NCI-H1436 (cell line): Measurements from ENCODE around the gene ADAMTS2.

Experiments
- DNase-seq: peaks from one replicate; lab custom pipeline; 2025; lab: John Stamatoyannopoulos, UW

The ADAMTS2 gene

DNA sequence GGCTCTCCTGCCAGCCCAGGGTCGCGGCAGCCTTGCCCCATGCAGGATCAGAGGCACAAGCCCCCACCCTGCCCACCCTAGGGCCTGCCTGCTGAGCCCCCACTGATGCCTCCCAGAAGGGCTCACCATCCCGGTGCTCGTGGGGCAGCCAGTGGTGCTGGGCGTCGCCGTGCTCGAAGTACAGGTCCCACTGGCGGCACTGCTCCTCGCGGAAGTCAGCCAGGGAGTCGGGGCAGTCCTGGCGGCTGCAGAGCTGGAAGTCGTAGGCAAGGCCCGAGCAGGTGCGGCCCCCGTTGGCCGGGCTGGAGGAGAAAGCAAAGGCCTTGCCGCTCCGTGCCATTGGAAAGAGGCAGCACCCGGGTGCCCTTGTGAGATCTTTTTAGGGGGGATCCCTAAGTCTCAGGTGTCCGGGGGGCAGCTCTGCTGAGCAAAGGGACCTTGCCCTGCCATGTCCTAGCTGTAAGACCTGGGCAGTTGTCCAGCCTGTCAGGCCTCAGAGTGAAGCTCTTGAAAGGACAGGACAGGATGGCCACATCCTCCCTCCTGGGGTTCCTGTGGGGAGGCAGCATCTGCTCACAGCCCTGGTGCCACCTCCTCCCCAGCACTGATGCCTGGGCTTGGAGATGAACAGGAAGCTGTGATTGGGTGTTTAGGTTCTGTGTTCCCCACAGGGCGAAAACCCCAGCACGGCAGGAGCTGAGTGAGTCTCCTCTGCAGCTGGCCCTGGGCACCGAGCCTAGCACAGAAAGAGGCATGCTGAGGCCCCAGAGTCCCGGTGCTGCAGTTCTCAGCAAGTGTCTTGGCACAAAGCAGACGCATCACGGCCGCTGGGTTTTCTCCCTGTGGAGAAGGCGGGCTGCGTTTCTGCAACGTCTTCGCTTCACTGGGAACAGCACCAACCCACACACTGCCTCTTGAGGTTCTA, 207.4 kb downstream of the ADAMTS2 start:
- no peak for DNase-seq

DNA sequence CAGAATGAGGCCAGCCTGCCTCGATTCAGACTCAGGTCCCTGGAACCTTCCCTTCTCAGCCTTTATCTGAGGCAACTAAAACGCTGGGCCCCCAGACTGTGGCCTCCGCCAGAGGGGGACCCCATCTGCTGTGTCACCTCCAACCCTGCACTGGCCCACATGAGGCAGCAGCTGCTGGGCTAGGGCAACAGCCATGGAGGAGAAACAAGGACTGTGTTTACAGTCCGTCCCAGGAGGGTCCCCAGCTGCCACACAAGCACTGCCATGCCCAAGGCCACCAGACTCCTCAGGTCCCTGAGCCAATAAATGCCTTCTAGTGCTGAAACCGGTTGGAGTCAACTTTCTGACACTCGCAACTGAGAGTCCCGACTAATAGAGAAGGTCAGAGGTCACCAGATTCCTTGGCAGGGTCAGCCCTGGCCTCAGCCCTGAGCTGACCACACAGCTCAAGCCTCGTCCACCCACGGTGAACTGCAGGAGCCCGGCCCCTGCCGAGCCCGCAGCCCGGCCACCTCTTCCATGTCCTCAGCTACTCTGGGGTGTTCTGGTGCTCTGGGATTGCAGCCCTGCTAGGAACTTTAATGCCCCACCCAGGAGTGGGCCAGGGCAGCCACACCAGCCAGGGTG, 208.1 kb downstream of the ADAMTS2 start:
- no peak for DNase-seq

DNA sequence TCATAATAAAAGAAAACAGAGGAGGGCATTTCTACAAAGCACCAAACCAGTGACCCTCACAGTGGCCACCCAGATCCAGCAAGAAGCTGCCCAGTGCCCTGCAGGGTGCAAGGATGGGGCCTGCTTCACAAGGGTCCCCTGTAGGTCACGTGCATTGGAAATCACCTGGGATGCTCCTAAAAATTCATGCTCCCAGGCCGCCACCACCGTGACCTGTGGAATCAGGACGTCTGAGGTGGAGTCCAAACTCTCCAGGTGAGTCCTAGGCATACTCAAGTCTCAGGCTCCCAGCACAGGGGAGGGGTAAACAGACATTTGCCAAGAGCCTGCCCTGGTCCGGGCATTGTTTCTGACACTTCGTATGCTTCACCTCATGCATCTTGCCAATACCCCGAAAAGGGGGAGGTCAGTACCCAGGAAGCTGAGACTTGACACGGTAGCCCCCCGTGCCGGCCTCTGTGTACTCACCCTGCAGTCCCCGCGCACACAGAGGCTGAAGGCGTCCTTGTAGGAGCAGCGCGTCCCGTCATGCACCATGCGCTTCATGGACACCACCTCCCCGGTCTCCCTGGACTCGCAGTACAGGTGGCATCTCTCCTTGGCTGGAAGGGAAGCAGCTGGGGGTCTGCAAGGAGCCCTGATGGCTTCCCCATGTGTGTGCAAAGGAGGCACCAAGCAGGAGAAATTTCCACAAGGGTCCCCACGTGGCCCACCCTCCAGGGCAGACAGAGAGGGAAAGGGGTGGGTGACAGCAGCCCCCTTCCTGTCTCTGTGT, 209.6 kb downstream of the ADAMTS2 start:
- DNase-seq, result no peak

DNA sequence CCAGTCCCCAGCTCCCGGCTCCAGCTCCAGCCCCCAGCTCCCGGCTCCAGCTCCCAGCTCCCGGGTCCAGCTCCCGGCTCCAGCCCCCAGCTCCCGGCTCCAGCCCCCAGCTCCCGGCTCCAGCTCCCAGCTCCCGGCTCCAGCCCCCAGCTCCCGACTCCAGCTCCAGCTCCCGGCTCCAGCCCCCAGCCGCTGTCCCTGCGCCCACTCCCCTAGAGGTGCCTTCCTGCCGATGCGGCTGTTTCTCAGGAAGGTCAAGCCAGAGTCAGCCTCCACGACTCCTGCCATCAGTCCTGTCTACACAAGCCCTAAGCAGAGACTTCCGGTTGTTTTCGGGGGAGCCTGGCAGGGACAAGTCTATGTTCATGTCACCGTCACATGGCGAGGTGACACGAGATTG, 210.3 kb downstream of the ADAMTS2 start:
- DNase-seq, result no peak

DNA sequence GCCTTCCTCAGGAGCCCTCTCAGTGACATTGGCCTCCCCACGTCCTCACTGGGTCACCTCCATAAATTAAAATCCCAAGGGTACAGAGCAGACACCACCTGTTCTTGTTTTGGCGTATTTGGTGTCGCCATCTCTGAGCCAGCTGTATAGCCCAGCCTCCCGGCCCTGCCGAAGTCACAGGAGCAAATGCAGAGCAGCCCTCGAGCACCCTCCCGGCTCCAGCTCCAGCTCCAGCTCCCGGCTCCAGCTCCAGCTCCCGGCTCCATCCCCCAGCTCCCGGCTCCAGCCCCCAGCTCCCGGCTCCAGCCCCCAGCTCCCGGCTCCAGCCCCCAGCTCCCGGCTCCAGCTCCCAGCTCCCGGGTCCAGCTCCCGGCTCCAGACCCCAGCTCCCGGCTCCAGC, 210.8 kb downstream of the ADAMTS2 start:
- no peak for DNase-seq

DNA sequence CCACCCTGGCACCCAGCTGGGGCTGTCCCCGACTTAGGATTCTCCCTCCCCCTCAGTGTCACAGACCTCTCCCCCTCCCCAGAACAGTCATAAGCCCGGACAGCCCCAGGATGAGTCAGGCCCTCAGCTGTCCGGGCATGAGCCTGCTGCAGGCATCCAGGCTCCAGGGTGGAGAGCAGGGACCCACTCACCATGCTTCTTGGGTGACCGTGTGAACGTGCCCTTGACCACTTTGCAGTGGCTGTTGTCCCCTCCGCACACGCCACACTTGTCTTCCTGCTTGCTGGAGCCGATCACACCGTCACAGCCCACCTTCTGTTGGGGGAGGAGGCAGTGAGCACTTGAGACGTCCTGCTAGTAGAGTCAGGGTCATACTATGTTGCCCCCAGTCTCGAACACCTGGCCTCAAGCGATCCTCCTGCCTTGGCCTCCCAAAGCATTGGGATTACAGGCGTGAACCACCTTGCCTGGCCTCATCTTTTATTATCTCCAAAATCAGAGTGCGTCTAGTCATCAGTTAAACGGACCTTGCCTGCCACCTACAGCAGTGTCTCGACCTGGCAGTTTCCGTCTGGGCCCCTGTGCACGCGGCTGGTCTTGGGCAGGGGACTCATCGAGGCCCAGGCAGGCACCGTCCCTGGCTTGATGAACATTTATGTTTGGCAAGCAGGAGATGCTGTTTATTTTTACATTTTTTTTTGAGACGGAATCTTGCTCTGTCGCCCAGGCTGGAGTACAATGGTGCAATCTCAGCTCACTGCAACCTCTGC, 212.5 kb downstream of the ADAMTS2 start:
- no peak for DNase-seq

DNA sequence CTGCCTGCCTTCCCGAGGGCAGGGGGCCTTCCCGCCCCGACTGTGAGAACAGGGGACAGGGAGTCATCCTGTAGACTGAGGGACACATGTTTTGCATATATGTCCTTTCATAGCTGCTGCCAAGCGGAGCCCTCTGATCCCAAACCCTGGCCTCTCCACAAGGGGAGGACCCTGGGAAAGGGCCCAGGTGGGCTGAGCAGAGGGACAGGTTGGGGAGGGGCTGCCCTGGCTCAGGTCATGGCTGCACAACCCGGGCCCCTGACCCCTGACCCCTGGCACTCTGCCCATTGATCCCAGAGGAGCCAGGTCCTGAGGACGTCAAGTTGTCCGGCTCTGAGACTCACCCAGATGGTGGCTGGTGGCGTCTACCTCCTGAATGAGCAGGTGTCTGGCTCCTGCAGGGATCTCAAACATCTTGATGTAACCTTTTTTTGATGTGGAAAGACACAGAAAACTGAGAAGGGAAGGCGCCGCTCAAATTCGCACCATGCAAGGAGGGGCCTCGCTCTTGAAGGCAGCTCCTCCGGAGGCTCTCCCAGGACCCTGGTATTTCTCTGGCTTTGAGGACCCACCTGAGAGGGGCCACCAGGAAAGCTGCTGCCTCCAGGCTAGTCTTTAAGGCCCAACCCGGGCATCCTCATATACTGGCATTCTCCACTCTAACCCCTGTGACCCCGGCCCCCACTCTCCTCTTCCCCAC, 213.2 kb downstream of the ADAMTS2 start:
- no peak for DNase-seq

DNA sequence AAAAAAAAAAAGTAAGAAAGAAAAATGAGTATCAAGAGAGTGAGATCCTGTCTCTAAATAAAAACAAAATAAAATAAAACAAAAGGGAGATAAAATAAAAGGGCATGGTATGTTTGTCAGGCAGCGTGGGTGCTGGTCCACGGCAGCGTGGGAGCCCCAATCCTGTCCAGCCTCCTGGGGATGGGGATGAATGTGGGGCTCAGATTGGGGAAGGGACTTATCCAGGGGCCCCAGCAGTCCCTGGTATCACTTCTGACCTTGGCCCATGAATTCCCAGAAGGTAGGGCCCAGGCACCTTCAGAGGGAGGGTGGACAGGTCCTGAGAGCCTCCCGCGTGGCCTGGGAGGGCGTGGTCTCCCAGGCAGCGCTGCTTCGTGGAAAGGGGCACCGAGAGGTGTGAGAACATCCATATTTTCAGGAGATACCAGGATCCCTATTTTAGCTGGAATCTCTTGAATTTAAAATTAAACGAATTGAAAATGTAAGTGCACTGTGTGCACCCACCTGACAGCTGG, 213.9 kb downstream of the ADAMTS2 start:
- no peak for DNase-seq

DNA sequence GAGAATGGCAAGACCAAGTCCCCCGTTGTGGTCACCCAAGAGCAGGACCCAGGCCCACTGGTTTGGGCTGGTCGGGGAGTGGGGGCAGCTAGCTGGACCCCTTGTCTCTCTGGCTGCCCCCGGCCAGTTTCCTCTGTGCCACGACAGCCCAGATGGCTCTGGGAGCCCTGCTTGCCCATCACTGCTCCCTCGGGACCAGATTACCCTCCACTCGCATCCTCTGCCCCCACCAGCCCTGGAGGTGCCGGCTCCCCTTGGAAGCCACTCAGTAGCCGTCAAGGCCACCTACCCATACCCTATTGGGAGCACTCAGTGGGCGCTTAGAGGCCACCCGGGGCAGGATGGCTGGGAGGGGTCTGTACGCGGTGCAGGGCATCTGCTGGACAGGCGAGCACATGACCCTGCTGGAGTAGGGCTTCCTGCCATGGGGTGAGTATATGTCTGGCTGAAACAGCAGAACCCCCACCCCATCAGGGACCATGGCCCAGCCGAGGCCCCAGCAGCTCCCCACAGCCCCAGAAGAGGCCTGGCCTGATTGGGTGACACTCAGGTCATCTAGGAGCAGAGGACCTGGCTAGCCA, 215.1 kb downstream of the ADAMTS2 start:
- no peak for DNase-seq

DNA sequence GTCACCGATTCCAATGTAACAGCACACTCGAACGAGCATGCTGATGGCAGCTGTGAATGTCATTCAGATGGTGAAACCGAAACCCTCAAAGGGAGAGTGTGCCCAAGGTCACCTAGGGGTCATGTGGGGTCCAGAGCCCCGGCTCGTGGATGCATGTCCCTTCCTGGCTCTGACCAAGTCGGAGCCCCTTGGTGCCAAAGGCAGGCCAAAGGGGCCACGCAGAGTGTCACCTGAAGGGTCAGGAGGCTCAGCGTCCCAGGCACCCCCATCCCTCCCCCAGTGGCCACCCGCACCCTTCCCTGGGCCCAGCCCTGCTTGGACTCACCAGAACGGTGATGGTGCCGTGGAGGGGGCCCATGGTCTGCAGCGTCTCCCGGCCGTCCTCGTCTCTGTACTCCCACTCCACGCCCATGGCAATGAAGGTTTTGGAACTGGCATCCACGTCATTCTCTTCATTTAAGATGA, 215.6 kb downstream of the ADAMTS2 start:
- DNase-seq, result no peak

DNA sequence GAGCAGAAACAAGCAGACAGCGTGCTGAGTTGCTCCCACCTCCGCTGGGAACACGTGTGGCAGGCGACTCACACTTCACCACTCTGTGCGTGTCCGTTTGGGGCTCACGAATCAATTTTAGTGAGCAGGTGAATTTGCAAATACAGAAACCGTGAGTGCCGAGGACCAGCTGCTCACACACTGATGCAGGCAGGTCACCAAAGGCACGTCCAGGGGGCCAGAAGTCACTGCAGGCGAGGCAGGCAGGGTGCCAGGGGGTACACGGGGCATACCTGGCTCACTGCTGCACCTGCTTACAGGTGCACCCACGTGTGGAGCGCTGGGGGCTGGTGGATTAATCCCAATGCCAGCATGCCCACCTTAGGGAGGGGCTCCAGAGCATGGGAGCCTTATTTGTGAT, 216.3 kb downstream of the ADAMTS2 start:
- DNase-seq, result no peak

DNA sequence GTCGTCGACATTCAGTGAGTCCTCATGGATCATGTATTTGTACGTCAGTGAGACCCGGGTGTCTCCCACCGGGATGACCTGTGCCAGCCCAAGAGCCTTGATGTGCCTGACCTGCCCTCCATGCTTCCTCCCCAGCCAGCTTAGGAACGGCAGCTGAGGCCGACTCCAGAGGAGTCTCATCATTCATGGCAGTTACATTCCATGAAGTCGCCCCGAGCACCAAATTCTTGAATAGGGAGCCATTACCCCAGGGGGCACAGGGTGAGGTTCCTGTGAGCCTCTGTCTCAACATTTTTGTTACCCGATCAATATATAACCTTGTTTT, 217.3 kb downstream of the ADAMTS2 start:
- no peak for DNase-seq

DNA sequence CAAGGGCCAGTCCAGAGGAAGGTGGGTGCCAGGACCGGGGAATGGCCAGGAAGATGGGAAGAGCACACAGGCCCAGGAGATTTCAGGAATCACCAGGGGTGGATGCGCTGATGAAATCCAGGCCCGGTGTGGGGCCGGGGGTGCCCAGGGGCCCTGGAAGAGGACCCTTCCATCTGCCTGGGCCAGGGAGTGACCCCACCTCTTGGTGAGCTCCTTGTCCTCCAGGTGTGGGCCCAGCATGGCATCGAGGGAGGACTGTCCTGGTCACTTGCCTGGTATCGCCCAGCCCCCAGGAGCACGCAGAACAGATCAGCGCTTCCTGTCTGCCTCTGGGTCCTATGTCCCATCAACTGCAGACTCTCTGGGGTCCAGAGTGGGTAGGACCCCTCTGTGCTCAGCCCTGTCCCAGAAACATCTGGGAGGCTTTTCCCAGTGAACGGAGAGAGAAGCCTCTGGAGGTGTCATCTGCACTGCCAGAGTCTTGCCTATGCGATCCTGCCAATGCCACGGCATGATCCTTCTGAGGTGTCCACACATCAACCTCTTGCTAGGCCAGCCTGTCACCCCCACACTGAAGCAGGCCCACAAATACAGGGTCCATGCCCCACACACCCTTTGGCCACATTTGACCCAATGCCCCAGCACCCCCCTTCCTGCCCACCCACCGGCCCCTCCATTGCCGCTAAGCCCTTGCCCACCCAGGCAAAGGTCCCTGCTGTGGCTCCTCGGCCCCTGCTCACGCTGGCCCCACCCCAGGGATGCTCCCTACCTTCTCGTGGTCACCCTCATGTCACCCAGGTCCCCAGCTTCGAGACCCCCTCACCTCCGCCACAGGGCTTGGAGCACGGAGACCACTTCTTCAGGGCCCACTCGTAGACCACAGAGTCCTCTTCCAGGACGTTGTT, 217.9 kb downstream of the ADAMTS2 start:
- DNase-seq, result no peak

DNA sequence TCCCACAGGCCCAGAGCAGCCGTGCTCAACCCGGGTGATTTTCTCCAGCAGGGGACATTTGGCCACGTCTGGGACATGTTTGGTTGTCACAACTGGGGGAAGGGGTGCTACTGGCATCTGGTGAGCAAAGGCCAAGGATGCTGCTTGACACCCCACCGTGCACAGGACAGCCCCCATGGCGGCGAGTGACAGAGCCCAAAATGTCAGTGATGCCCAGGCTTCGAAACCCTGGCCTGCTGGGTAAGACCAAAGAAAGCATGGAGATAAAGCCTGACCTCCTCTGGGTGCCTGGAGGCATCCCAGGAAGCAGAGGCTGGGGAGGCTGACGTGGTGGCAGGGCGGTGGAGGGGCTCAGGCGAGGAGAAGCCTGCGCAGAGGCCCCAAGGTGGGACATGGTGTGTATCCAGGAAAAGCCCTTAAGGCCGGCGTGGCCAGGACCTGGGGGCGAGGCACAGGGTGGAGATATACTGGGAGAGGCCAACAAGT, 218.7 kb downstream of the ADAMTS2 start:
- DNase-seq, result no peak

DNA sequence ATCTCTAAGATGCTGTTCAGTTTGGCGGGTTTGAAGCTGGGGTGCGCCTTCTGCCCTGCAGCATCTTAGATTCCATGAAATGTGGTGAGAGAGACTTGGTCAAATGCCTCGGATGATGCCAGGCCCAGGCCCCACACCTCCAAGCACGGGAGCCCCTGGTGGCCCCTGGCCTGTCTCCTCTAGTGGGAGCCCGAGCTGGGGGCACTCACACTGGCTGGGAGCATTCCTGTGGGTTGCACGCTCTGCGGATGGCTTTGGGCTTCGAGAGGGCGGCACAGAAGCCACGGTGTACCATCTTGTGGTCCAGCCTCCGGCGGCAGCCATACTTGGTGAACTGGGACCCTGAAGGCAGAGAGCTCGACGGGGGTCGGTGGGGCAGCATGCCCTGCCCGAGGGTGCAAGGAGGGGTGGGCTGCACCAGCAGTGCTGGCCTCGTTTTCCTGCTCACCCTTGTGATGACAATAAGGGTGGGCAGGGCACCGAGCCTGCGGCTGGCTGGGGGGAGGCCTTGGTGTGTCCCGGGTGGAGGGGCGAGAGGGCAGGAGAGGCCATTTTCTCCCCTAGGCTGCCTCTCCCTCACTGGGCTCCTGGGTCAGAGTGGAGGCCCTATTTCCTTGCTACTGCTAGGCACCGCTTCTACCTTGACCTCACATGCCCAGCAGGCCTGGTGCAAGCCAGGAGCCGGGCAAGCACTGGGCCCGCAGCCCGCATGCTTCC, 219.3 kb downstream of the ADAMTS2 start:
- DNase-seq, result no peak

DNA sequence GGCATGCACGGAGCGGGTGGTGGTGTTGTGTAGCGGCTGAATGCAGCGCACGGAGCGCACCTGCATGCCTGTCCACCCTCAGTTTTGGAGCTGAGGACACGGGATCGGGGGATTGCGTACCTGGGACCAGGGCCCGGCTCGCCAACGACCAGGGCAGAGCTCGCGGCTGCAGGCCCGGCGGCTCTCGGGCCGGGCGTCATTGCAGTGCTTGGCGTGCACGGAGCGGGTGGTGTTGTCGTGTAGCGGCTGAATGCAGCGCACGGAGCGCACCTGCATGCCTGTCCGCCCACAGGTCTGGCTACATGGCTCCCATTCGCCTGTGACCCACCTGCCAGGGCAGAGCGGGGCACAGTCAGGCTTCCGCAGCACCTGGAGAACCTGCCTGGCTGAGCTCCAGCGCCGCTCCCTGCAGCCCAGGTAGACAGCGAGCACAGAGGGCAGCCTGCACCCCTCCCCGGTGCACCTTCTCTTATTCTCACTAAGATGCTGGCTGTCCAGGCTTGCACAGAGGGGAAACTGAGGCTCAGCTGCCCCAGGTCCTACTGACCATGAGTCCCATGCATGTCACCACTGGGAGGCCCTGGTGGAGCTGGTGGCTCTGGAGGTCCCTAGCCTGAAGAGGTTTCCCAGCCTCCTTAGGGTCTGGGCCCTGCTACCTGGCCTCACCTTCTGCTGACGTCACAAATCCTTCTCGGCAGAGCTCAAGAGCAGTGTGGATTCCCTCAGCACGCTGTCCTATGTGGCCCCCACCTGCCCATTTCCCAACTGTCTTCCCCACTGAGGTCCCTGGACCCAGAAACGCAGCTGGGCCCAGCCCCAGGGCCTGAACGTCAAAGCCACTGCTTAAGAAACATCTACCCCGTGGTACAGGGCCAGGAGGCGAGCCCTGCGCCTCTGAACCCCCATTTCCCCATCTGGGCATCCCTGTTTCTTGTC, 220.1 kb downstream of the ADAMTS2 start:
- DNase-seq, result no peak

DNA sequence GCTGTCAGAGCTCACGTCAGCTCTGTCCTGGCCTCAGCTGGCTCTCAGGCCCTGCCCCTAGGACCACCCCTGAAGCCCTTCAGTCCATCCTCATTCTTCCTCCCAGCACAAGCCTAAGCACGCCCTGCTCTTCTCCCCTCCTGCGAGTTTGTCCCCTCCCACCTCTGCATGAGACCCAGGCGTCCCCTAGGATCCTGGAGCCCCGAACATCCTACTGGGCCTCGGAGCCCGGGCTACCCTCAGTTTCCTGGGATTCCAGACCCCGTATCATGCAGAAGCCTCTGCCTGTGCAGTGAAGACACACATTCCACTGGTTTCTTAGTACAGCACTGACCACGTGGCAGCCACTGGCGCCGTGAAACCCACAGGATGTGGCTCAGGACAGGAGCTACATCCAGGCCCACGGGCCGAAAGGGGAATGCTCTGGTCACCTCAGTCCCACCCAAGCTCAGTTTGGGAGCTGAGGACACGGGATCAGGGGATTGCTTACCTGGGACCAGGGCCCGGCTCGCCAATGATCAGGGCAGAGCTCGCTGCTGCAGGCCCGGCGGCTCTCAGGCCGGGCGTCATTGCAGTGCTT, 220.9 kb downstream of the ADAMTS2 start:
- DNase-seq, result no peak
